PC-3 (cell line): ENCODE data around the gene ATAD3A. TPM values are rescaled to one million over a fixed set of nuclear protein-coding genes. Genes with fewer than 3 reads are reported as not detected.

Source experiments
- ATAC-seq: fragments of 200-7000 bp; cut with Tn5 transposase; 2 replicates; pipeline ENCODE4 v1.9.1; 2020; ENCODE audit warnings: mild to moderate bottlenecking, moderate library complexity
- BruUV-seq: library from RNA; stranded (reverse); fragments of 400-500 nt; replicated peaks from 2 replicates; lab custom pipeline; 2021; lab: Mats Ljungman, UMichigan
- CTCF ChIA-PET: fragments of 300-600 bp; sonication (Branson Sonifier 250); formaldehyde crosslinking; loops from one replicate; lab custom pipeline; 2022; ENCODE audit warnings: antibody characterized with exemption; lab: Charles Lee
- POLR2A ChIA-PET: fragments of 300-600 bp; sonication (Branson Sonifier 250); formaldehyde crosslinking; loops from one replicate; lab custom pipeline; 2022; ENCODE audit warnings: antibody characterized with exemption; ENCODE audit not compliant: unreplicated experiment; lab: Charles Lee
- DNase-seq: peaks from one replicate; pipeline ENCODE4 v3.0.0-alpha.2; 2015
- H2AFZ ChIP-seq: fragments of 300-600 bp; sonication (generic); 2 replicates; pipeline ENCODE4 v1.6.0; 2016; ENCODE audit warnings: antibody characterized with exemption, low read length
- H3F3A ChIP-seq: fragments of 300-600 bp; sonication (generic); one replicate; pipeline ENCODE4 v1.6.0; 2017; ENCODE audit warnings: antibody characterized with exemption, low read length, control low read depth, mild to moderate bottlenecking; ENCODE audit not compliant: unreplicated experiment
- H3K27ac ChIP-seq: fragments of 300-600 bp; sonication (generic); 2 replicates; pipeline ENCODE4 v1.5.1; 2016; ENCODE audit warnings: mild to moderate bottlenecking, low read length
- H3K27me3 ChIP-seq: fragments of 300-600 bp; sonication (generic); 2 replicates; pipeline ENCODE4 v1.6.1; 2016; ENCODE audit warnings: low read length, mixed read lengths
- H3K36me3 ChIP-seq: fragments of 300-600 bp; sonication (generic); 2 replicates; pipeline ENCODE4 v1.6.1; 2016; ENCODE audit warnings: low read depth, mixed run types, low read length, mixed read lengths
- H3K4me1 ChIP-seq: fragments of 300-600 bp; sonication (generic); 2 replicates; pipeline ENCODE4 v1.5.1; 2016; ENCODE audit warnings: low read length; ENCODE audit not compliant: insufficient read depth
- H3K4me2 ChIP-seq: fragments of 300-600 bp; sonication (generic); 2 replicates; pipeline ENCODE4 v1.6.0; 2016; ENCODE audit warnings: low read length
- H3K4me3 ChIP-seq: fragments of 300-600 bp; sonication (generic); 2 replicates; pipeline ENCODE4 v1.5.1; 2016; ENCODE audit warnings: mild to moderate bottlenecking, low read length, mixed read lengths
- H3K79me2 ChIP-seq: fragments of 300-600 bp; sonication (generic); 2 replicates; pipeline ENCODE4 v1.6.1; 2017; ENCODE audit warnings: low read length, mixed read lengths
- H3K9ac ChIP-seq: fragments of 300-600 bp; sonication (generic); 2 replicates; pipeline ENCODE4 v1.6.0; 2016; ENCODE audit warnings: mild to moderate bottlenecking, low read length
- H3K9me2 ChIP-seq: fragments of 300-600 bp; sonication (generic); replicated peaks from 2 replicates; pipeline ENCODE4 v1.6.1; 2016; ENCODE audit warnings: mixed run types, low read length, mixed read lengths
- H3K9me3 ChIP-seq: fragments of 300-600 bp; sonication (generic); 2 replicates; pipeline ENCODE4 v1.6.1; 2016; ENCODE audit warnings: low read length, mixed read lengths
- H4K20me1 ChIP-seq: fragments of 300-600 bp; sonication (generic); 2 replicates; pipeline ENCODE4 v1.6.1; 2016; ENCODE audit warnings: low read length, mixed read lengths
- CTCF ChIP-seq: fragments of 300-600 bp; sonication (generic); conservative IDR thresholded peaks from 2 replicates; pipeline ENCODE4 v1.5.1; 2017; ENCODE audit warnings: antibody characterized with exemption, low read depth, mild to moderate bottlenecking, low read length
- EZH2 ChIP-seq: fragments of 300-600 bp; sonication (generic); IDR thresholded peaks from one replicate; pipeline ENCODE4 v1.6.1; 2017; ENCODE audit warnings: antibody characterized with exemption, mild to moderate bottlenecking, low read length; ENCODE audit not compliant: unreplicated experiment
- EZH2phosphoT487 ChIP-seq: fragments of 300-600 bp; sonication (generic); IDR thresholded peaks from 2 replicates; pipeline ENCODE4 v1.6.1; 2018; ENCODE audit warnings: mild to moderate bottlenecking, antibody characterized with exemption, low read length, borderline replicate concordance
- intact Hi-C: fragments of 100-400 bp; cut with micrococcal nuclease; formaldehyde crosslinking; loops from 2 replicates; pipeline ENCODE4 v1.9.0; 2023
- total RNA-seq: library from RNA; depleted of rRNA; stranded (reverse); fragments of >200 nt; gene quantifications from 2 replicates; pipeline ENCODE4 v1.2.3, GENCODE V29; 2014

ATAD3A gene
- total RNA-seq, 1 experiment from 2014 or later: 186 TPM

- peaks cover 17% of the 10 kb centered on the region; the same call in 1 of the 2 replicates for H4K20me1 ChIP-seq
- TF ChIP-seq EZH2: no peak
- TF ChIP-seq EZH2phosphoT487: no peak
- TF ChIP-seq CTCF: no peak
- no peak overlapping the region for H2AFZ ChIP-seq
- H3K27me3 ChIP-seq: no peaks in the 10 kb centered on the region
- no peak overlapping the region for H3K4me2 ChIP-seq
- H3K79me2 ChIP-seq: peaks cover 55% of the 10 kb centered on the region
- no peaks in the 10 kb centered on the region for H3F3A ChIP-seq
- H3K4me3 ChIP-seq: no peak overlapping the region
- H3K9me2 ChIP-seq: no peaks in the 10 kb centered on the region
- BruUV-seq: no TSS peak
- no peak overlapping the region for H3K27ac ChIP-seq
- ATAC-seq (no peak), DNase-seq (no peak)
- H3K36me3 ChIP-seq: peaks cover 11% of the 10 kb centered on the region; the same call in 1 of the 2 replicates
- no peak overlapping the region for H3K9ac ChIP-seq
- intact Hi-C loops: no loop called here
- CTCF ChIA-PET: no interaction called here
- H3K9me3 ChIP-seq: no peaks in the 10 kb centered on the region
- peaks cover 4% of the 10 kb centered on the region; the same call in 1 of the 2 replicates for H3K4me1 ChIP-seq
- POLR2A ChIA-PET: no interaction called here
These were observed 40.3 kb downstream of the ATAD3A start for GRCh38 chr1:1552263-1552639.

- CTCF ChIA-PET: interaction anchor here (0.6 kb wide), 1 partner anchor 48 kb away, joined by 3 read pairs; no protein-coding TSS in a partner anchor
These were observed 42.0 kb downstream of the ATAD3A start for GRCh38 chr1:1553821-1554494.

More at GRCh38 chr1:1553821-1554494, 42.0 kb downstream of the ATAD3A start:
- BruUV-seq: no TSS peak
- H2AFZ ChIP-seq: no peak overlapping the region
- POLR2A ChIA-PET: no interaction called here
- H3K27me3 ChIP-seq: no peaks in the 10 kb centered on the region
- H3F3A ChIP-seq: no peaks in the 10 kb centered on the region
- intact Hi-C loops: no loop called here
- peaks cover 4% of the 10 kb centered on the region; the same call in 1 of the 2 replicates for H3K36me3 ChIP-seq
- no peak for TF ChIP-seq EZH2
- no peak for TF ChIP-seq CTCF
- TF ChIP-seq EZH2phosphoT487: no peak
- no peaks in the 10 kb centered on the region for H3K9me2 ChIP-seq
- peaks cover 17% of the 10 kb centered on the region; the same call in 1 of the 2 replicates for H4K20me1 ChIP-seq
- no peak overlapping the region for H3K27ac ChIP-seq
- H3K4me2 ChIP-seq: no peak overlapping the region
- no peaks in the 10 kb centered on the region for H3K9me3 ChIP-seq
- H3K9ac ChIP-seq: no peak overlapping the region
- DNase-seq (no peak), ATAC-seq (no peak)
- peaks cover 59% of the 10 kb centered on the region for H3K79me2 ChIP-seq
- no peak overlapping the region for H3K4me3 ChIP-seq
- H3K4me1 ChIP-seq: peaks cover 4% of the 10 kb centered on the region; the same call in 1 of the 2 replicates
